ENCODE results near the gene STAM. TPM values are rescaled to one million over a fixed set of nuclear protein-coding genes. Genes with fewer than 3 reads are reported as not detected.

Gene STAM
- polyA plus RNA-seq, 1 donor (not counting 4 experiments of a cell fraction or from before 2014, with no cell fraction given) = 34.1 TPM

DNA sequence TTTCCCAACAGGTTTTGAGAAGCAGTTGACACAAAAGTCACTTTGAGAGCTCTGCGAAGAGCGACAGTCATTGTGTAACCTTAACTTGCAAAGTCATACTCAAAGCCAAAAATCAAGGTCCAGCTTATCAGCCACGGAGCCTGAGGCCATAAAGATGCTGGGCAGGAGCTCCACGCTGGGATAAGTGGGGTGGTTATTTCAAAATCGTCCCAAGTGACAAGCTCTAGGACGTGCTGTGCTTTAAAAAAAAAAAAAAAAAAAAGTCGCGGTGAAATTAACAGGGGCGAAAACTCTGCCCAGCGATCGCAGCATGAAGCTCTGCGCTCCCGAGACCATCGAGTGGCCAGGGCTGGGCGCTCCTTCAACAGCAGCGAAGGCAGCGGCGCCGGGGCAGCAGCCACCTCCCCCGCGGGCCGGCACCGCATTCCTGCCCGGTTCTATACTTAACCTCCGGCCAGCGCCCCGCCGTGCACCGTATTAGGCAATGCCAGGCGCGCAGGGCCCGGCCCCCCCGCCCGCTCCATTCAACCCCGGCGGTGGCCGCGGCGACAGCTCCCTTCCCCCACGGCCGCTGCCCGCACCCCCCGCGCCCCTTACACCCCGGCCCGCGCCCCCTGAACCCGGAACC lies 27.4 kb upstream of the STAM start:
- Histone ChIP-seq H3K36me3 (ENCODE audit: control insufficient read depth in 2 of 2, extremely low read depth in 1 of 2, insufficient read depth in 2 of 2, low read length in 2 of 2) (peaks cover 0 to 3% of the 10 kb centered on the region in 2 experiments), H3K4me1 (ENCODE audit: control insufficient read depth, extremely low read depth, insufficient read depth, low read length) (peaks cover 14% of the 10 kb centered on the region), H3K9ac (ENCODE audit: control insufficient read depth, extremely low read depth, insufficient read depth, low read length) (peak overlapping the region; percentile 77), H3K27me3 (ENCODE audit: control insufficient read depth, extremely low read depth, insufficient read depth, low read length) (no peaks in the 10 kb centered on the region), H3K4me2 (ENCODE audit: control insufficient read depth, extremely low read depth, insufficient read depth, low read depth, low read length) (peak overlapping the region; percentile 84), H4K20me1 (ENCODE audit: control insufficient read depth, extremely low read depth, insufficient read depth, low read length) (no peaks in the 10 kb centered on the region), H3K9me1 (ENCODE audit: control insufficient read depth, extremely low read depth, insufficient read depth, low read length) (no peaks in the 10 kb centered on the region), H3K9me3 (ENCODE audit: control insufficient read depth, low read depth, low read length) (no peaks in the 10 kb centered on the region), H3K27ac (ENCODE audit: control insufficient read depth, insufficient read depth, low read length) (peak overlapping the region; percentile 20), H3K4me3 (ENCODE audit: control insufficient read depth in 2 of 3, extremely low read depth in 1 of 3, insufficient read depth in 2 of 3, low read depth in 1 of 3, low read length in 3 of 3) (peak overlapping the region; percentile 55 to 63 (median 63)), H2AFZ (ENCODE audit: control insufficient read depth, low read length) (peak overlapping the region; percentile 10), H3K79me2 (ENCODE audit: control insufficient read depth, insufficient read depth, low read length) (peaks cover 3% of the 10 kb centered on the region)
- FAIRE-seq (peak; percentile 34), DNase-seq (ENCODE audit: low read depth, low spot score) (no peak)
- TF ChIP-seq EZH2 (IDR thresholded peaks at IDR 0.05; ENCODE audit: low read length) = no peak
- TF ChIP-seq, protein P1, sequence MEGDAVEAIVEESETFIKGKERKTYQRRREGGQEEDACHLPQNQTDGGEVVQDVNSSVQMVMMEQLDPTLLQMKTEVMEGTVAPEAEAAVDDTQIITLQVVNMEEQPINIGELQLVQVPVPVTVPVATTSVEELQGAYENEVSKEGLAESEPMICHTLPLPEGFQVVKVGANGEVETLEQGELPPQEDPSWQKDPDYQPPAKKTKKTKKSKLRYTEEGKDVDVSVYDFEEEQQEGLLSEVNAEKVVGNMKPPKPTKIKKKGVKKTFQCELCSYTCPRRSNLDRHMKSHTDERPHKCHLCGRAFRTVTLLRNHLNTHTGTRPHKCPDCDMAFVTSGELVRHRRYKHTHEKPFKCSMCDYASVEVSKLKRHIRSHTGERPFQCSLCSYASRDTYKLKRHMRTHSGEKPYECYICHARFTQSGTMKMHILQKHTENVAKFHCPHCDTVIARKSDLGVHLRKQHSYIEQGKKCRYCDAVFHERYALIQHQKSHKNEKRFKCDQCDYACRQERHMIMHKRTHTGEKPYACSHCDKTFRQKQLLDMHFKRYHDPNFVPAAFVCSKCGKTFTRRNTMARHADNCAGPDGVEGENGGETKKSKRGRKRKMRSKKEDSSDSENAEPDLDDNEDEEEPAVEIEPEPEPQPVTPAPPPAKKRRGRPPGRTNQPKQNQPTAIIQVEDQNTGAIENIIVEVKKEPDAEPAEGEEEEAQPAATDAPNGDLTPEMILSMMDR (optimal IDR thresholded peaks at IDR 0.05 in 1 of 3, IDR thresholded peaks at IDR 0.05 in 1 of 3, conservative IDR thresholded peaks at IDR 0.05 in 1 of 3; ENCODE audit: extremely low read depth in 1 of 3, insufficient read depth in 2 of 3, low read length in 3 of 3) = no peak
- dilution Hi-C loops (cut with MboI; ENCODE audit: extremely low pct_ligation_motif_present, low sequenced_read_pairs) = no loop called here

DNA sequence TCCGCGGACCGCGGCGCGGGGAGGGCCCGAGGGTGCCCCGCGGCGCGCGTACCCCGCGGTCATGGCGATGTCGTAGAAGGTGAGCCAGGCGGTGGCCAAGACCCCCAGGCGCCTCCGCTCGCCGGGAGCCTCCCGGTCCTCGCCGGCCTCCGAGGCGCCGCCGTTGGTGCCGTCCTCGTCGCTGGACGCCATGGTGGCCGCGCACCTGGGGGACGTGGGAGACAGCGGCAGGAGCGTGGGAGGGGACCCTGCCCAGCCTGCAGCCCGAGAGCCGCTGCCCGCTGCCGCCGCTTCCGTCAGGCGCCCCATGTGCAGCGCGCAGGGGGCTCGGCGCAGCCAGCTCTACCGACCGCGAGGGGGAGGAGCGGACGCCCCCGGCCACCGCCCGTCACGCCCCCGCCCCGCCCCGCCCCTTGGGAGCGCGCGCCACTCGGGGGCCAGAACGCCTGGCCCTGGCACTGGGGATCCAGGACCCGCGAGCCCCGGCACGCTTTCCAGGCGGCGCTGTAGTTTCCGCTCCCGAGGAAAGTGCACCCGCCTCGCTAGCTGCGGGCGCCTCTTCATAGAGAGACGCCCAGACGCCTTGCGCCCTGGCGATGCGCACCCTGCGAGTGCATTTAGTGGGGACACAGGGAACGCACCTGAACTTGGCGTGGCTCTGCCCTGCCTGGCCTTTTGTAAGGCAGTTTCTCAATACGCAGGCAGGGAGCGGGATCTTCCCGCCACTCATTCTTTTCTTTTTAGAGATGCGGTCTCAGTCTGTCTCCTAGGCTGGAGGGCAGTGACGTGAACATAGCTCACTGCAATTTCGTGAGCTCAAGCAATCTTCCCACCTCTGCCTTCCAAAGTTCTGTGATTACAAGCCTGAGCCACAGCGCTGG lies 26.7 kb upstream of the STAM start, which contains the start of gene HACD1:
TSS of gene HACD1 (minus strand) at position 344 of the 881 bp plus-strand sequence. CDS start at position 309, 35 bp downstream.
- Histone ChIP-seq H3K4me3 (ENCODE audit: control insufficient read depth in 2 of 3, extremely low read depth in 1 of 3, insufficient read depth in 2 of 3, low read depth in 1 of 3, low read length in 3 of 3) (peak within 1 kb of the TSS; percentile 62 to 63 (median 63)), H3K27ac (ENCODE audit: control insufficient read depth, insufficient read depth, low read length) (peak within 1 kb of the TSS; percentile 57), H3K79me2 (ENCODE audit: control insufficient read depth, insufficient read depth, low read length) (peaks cover 3% of the 10 kb centered on the region), H3K9me1 (ENCODE audit: control insufficient read depth, extremely low read depth, insufficient read depth, low read length) (no peaks in the 10 kb centered on the region), H2AFZ (ENCODE audit: control insufficient read depth, low read length) (peak within 1 kb of the TSS; percentile 97), H3K9me3 (ENCODE audit: control insufficient read depth, low read depth, low read length) (no peaks in the 10 kb centered on the region), H3K4me2 (ENCODE audit: control insufficient read depth, extremely low read depth, insufficient read depth, low read depth, low read length) (peak within 1 kb of the TSS; percentile 84), H3K36me3 (ENCODE audit: control insufficient read depth in 2 of 2, extremely low read depth in 1 of 2, insufficient read depth in 2 of 2, low read length in 2 of 2) (peaks cover 0 to 2% of the 10 kb centered on the region in 2 experiments), H4K20me1 (ENCODE audit: control insufficient read depth, extremely low read depth, insufficient read depth, low read length) (no peaks in the 10 kb centered on the region), H3K27me3 (ENCODE audit: control insufficient read depth, extremely low read depth, insufficient read depth, low read length) (no peaks in the 10 kb centered on the region), H3K9ac (ENCODE audit: control insufficient read depth, extremely low read depth, insufficient read depth, low read length) (peak within 1 kb of the TSS; percentile 77), H3K4me1 (ENCODE audit: control insufficient read depth, extremely low read depth, insufficient read depth, low read length) (peaks cover 14% of the 10 kb centered on the region)
- TF ChIP-seq EZH2 (IDR thresholded peaks at IDR 0.05; ENCODE audit: low read length) = no peak
- TF ChIP-seq, protein P1 (optimal IDR thresholded peaks at IDR 0.05 in 1 of 3, IDR thresholded peaks at IDR 0.05 in 1 of 3, conservative IDR thresholded peaks at IDR 0.05 in 1 of 3; ENCODE audit: extremely low read depth in 1 of 3, insufficient read depth in 2 of 3, low read length in 3 of 3) = peak; percentile 20 to 55 (median 33)
- dilution Hi-C loops (cut with MboI; ENCODE audit: extremely low pct_ligation_motif_present, low sequenced_read_pairs) = no loop called here
- FAIRE-seq (peak; percentile 92), DNase-seq (ENCODE audit: low read depth, low spot score) (no peak)

Measured in keratinocyte (primary cell).